DMS 273 treated with DMSO at 0.1 percent for 48 hours (cell line): ENCODE measurements around the gene ARF1.
"Not testable (repeated sequence)": the region's sequence is repeated elsewhere in the genome, so short reads cannot be mapped to it uniquely, and the experiment has no call there.

Experiments used
- DNase-seq: peaks from one replicate; lab custom pipeline; 2025; lab: John Stamatoyannopoulos, UW

ARF1 gene

DNA sequence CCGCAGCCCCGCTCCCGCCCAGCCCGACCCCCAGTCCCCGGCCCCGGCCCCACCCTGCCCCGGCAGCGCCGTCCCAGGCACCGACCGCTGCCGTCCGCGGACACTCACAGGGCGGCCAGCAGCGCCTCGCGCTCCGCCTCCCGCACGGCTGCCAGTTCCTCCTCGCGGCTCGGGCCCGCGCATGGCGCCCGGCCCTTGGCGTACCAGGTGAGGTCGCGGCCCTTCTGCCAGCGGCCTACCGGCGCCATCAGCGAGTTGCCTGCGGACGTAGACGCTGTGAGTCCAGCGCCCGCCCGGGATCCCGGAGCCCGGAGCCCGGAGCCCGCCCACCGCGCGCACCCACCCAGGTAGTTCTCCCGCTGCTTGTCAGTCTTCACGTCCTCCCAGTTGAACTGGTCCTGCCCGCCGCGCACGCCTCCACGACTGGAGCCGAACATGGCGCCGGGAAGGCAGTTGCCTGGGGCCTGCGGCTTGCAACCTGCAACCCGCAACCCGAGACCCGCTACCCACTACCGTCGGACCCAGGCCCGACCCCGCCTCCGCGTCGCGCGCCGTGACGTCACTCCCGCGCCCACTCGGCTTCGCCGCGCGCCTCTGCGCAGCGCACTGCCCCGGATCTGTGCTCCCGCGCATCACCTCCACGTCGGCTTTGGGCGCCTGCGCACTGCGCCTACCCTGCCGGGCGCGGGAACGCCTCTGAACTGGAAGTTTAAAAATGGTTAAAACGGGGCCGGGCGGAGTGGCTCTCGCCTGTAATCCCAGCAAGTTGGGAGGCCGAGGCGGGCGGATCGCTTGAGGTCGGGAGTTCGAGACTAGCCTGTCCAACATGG lies 20.5 kb downstream of the ARF1 start, which contains the start of gene C1orf35:
Gene C1orf35 (minus strand): TSS at position 535 of the 830 bp plus-strand sequence. CDS start 98 bp downstream, at position 437.
- DNase-seq: peak; percentile 70

DNA sequence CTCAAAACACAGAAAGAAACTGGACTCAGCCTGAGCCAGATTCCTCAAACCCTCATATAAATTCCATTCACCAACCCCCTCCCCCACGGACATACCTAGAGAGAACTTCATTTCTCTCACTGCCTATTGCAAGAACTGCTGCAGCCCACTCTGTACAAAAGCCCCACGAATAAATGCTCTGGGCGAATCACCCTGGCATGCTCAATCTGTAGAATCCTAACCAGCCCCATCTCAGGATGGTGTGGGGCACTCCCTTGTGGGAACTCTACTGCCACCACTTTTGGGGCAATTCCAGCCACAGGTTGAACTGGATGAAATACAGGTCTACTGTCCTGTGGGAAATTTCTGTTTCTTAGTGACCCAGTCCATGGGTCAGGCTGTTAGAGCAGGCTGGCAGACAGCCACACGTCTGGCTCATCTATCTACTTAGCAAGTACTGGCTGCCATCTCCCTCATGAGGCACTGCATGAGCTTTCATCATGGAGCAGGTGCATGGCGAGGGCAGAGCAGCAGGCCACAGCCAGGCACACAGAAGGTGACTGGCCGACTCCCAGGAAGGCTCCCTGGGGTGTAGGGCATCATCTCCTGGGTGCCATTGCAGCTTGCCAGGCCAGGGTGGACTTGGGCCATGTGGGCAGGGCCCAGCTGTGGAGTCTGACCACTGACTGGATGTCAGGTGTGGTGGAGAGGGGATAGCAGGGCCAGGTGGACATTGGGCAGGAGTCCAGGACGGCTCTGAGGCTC lies 22.2 kb downstream of the ARF1 start:
- no peak for DNase-seq

DNA sequence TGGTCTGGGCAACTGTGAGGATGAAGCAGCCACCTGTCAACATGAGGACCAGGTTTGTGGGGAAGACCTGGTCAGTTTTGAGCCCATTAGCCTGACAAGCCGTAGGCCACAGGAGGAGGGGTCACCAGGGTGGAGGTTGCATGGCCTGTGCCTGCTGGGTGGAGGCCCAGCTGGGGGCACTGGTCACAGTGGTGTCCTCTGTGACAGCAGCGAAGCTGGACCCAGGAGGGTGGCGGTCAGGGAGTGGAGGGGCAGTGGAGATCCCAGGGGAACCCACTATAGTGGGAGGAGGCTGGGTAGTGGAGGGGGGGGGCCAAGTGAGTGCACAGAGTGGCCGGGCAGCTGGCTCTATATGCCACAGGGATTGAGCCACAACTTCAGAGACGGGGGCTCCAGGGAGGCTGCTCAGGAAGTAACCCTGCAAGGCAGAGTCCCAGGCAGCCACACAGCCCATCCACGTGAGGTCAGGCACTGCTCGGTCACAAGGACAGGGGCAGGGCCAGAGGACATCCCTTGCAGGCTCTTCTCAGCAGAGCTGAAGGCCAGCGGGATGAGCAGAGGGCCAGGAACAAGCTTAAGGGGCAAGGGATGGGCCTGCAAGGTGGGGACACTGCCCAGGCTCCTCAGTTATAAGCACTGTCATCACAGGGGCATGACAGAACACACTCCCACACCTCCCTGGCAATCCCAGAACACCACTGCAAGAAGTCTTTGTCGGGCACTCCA lies 22.9 kb downstream of the ARF1 start:
- DNase-seq: no peak

DNA sequence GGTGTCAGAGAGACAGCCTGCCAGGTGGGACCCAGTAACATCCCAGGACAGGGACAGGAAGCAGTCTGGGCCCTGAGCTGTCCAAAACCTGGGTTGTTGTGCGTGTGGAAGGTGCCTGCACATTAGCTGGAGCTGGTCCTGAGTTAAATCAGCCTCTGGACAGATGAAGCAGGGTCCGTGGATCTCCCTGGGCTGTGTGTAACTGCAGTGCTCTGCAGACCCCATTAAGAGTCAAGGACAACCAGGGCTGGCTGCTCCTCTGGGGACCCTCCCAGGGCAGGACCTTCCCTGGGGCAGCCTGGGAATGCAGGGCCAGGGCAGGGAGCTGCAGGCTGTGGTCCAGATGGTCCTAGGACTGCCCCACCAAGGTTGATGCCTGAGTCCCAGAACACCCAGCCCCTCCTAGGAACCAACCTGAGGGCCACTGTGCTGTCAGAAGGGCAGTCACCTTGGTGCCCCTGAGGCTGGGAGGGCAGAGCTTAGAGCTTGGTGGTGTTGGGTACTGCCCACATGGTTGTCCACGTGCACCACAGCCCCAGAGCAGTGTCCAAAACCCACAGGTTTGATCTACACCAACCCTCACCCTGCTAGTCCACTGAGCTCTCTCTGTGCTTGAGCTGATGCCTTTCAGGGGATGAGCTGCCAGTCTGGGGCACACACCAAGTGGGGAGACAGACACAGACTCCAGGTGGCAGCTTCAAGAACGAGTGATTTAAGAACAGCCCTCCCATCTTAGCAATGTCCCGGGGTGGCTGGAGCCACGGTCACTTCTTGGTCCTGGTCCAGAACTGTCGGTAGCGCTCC lies 23.7 kb downstream of the ARF1 start:
- DNase-seq: no peak

GRCh38 chr1:228106800-228107054 lies 24.2 kb downstream of the ARF1 start:
- DNase-seq: no peak

- no peak for DNase-seq
These were observed 25.1 kb downstream of the ARF1 start for GRCh38 chr1:228107636-228108035.

DNA sequence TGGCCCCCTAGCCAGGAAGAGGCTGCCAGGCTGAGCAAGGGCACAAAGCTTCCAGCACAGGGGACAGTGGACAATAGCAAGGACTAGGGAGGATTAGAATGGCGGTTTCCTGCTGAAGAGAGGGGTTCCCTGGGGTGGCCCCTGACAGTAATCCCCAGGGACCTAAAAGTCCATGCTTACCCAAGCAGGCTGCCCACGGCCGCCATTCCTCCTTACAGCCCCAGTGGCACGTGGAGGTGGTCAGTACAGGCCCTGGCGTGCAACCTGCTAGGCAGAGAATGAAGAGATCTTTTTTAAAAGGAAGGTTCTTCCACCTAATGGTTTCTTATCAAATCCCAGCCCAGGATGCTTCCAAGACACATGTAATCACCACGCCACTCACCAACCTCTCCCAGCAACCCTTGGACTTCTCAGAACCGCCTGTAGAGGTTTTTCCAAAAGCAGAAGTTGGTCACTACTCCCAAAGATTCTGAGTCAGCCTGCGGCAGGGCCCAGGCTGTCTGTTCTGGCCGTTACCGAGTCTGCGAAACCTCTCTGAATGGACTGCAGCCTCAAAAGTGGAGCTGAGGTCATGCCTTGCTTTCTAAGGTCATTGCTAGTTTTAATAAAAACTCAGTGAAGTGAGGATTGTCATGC lies 25.7 kb downstream of the ARF1 start:
- no peak for DNase-seq

- no peak for DNase-seq
These were observed 26.2 kb downstream of the ARF1 start for GRCh38 chr1:228108742-228109072.

GRCh38 chr1:228109073-228109961 lies 26.8 kb downstream of the ARF1 start, which contains the start of gene MRPL55:
Gene MRPL55 (minus strand): TSS chr1:228109299. CDS start chr1:228108260, 1,039 bp downstream.
- peak; percentile 85 for DNase-seq

DNA sequence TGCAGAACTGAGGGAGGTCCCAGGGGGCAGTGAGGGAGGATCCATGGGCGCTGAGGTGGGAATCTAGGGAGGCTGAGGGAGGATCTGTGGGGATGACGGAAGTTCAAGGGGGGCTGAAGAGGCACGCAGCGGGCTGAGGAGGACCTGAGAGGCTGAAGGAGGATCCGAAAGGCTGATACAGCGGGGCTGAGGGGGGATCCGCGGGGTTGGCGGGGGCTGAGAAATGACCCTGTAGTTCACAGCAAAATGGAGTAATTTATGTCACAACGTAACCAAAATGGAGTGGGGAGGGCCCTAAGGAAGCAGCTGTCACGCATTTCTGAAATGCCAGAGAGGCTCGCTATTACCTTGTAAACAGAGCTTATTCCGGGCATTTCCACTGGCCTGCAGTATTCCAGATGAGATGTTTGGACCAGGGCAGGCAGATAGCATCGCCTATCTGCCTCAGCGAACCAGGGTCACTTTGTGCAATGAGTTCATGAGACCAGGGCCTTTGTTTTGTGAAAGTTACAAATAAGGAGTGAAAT lies 27.5 kb downstream of the ARF1 start:
- no peak for DNase-seq

DNA sequence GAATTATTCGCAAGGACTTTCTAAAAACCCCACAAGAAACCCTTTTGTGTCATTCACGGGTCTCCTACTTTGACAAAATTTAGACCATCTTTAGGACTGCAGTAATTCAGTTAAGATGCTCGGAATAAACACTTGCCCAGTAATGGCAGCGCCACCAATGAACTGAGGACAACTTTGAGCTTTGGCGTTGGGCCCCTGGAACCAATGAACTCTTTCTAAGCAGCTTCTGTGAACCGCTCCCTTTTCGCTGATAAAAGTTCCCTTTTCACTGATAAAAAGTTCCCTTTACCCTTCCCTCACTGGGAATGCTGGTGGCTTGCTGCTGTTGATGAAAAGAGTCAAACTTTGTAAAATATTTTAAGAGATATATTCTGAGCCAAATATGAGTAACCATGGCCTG lies 28.0 kb downstream of the ARF1 start:
- DNase-seq: no peak

GRCh38 chr1:228111315-228111714 lies 28.8 kb downstream of the ARF1 start:
- DNase-seq: not testable (repeated sequence)

- DNase-seq: no peak
These were observed 29.7 kb downstream of the ARF1 start for GRCh38 chr1:228112167-228112566.

- DNase-seq: no peak
These were observed 30.1 kb downstream of the ARF1 start for GRCh38 chr1:228112617-228113016.

- DNase-seq: no peak
These were observed 32.3 kb downstream of the ARF1 start for GRCh38 chr1:228114827-228115226.

DNA sequence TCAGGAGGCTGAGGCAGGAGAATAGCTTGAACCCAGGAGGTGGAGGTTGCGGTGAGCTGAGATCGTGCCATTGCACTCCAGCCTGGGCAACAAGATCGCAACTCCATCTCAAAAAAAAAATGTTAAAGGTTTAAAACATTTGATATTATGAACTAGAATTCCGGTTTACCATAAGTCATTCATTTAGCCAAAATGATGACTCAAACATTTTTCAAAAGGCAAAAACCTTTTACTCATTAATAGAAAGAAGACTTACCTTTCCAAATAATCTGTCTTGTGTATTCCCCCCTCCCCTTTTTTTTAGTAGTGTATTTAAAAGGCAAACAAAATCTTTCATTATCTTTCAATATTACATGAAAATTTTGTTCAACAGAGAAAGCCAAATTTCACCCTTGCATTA lies 34.8 kb downstream of the ARF1 start:
- DNase-seq: no peak

GRCh38 chr1:228118040-228118439 lies 35.5 kb downstream of the ARF1 start:
- DNase-seq: no peak

- DNase-seq: no peak
These were observed 37.8 kb downstream of the ARF1 start for GRCh38 chr1:228120351-228120750.

DNA sequence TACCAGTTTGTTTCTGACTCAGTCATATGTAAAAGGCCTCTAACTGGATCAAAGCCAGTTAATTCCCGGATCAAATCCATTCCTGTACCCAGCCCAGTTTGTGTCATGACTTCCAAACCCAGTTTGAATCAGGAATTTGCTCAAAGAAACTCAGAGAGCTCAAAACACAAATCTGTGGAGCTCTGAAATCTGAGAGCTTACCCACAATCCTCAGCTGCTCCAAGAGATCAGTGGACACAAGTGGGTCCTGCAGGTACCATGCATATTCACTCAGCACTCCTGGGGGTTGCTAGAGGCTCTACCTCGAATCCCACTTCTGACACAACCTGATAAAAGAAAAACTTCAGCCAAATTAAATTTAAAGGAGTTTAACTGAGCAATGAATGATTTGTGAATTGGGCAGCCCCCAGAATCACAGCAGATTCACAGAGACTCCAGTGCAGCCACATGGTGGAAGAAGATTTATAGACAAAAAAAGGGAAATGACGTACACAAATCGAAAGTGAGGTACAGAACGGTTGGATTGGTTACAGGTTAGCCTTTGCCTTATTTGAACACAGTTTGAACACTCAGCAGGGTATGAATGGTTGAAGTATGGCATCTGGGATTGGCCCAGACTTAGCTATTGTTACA lies 38.5 kb downstream of the ARF1 start:
- DNase-seq: no peak

DNA sequence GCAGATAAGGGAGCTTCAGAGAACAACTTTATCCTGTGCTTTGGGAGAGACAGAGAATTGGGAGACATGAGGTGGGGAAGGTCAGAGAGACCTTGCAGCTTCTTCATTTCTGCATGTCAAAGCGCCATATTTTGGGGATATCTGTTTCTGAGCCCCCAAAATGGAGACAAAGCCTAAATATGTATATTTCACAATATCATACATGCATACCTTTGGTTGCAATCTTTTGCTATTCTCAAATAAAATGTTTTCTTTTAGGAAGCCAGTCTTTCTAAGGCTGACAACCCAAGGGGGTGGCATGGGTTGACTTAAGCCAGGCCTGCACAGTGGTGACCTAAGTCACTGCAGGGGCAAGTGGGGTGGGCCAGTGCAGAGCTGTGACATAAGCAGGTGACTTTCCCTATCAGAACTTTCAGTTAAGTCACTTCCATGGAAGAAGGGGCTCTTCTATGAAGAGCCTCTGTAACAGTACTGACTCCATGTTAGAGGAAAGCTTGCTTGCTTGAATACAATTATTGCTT lies 40.5 kb downstream of the ARF1 start:
- no peak for DNase-seq
